Superior temporal gyrus (tissue), 1 donor: ENCODE measurements around the gene LILRB3.
"Not testable (repeated sequence)": the region's sequence is repeated elsewhere in the genome, so short reads cannot be mapped to it uniquely, and the experiment has no call there.

Source experiments
- DNase-seq: peaks from one replicate; pipeline ENCODE4 v3.0.0-alpha.2; 2016; ENCODE audit errors: extremely low spot score

LILRB3 gene

GRCh38 chr19:54242646-54243045 lies 19.8 kb upstream of the LILRB3 start, which contains the start of gene LILRA6:
TSS of gene LILRA6 (minus strand) at chr19:54242790.
- not testable (repeated sequence) for DNase-seq

- DNase-seq: not testable (repeated sequence)
Observed at GRCh38 chr19:54242234-54242633, 19.4 kb upstream of the LILRB3 start.

GRCh38 chr19:54240372-54241336 lies 17.8 kb upstream of the LILRB3 start:
- not testable (repeated sequence) for DNase-seq

GRCh38 chr19:54239491-54240371 lies 16.9 kb upstream of the LILRB3 start:
- not testable (repeated sequence) for DNase-seq

GRCh38 chr19:54233941-54234340 lies 11.1 kb upstream of the LILRB3 start:
- no peak for DNase-seq

- DNase-seq: peak; percentile 92
Observed at GRCh38 chr19:54231077-54231931, 8.5 kb upstream of the LILRB3 start.

GRCh38 chr19:54230031-54230430 lies 7.2 kb upstream of the LILRB3 start:
- DNase-seq: no peak

- no peak for DNase-seq
Observed at GRCh38 chr19:54229146-54229545, 6.3 kb upstream of the LILRB3 start.

- not testable (repeated sequence) for DNase-seq
Observed at GRCh38 chr19:54224619-54225018, 1.8 kb upstream of the LILRB3 start.

GRCh38 chr19:54223937-54224281 lies 1.1 kb upstream of the LILRB3 start:
- not testable (repeated sequence) for DNase-seq

GRCh38 chr19:54223277-54223936 lies 600 bp upstream of the LILRB3 start:
- not testable (repeated sequence) for DNase-seq

- not testable (repeated sequence) for DNase-seq
Observed at GRCh38 chr19:54221947-54222346, 860 bp downstream of the LILRB3 start.

GRCh38 chr19:54219702-54220101 lies 3.1 kb downstream of the LILRB3 start:
- DNase-seq: not testable (repeated sequence)

GRCh38 chr19:54218960-54219661 lies 3.7 kb downstream of the LILRB3 start:
- no peak for DNase-seq

- no peak for DNase-seq
Observed at GRCh38 chr19:54218259-54218658, 4.5 kb downstream of the LILRB3 start.

- not testable (repeated sequence) for DNase-seq
Observed at GRCh38 chr19:54217517-54218247, 5.1 kb downstream of the LILRB3 start.

GRCh38 chr19:54216869-54217268 lies 5.9 kb downstream of the LILRB3 start:
- no peak for DNase-seq

GRCh38 chr19:54214734-54215133 lies 8.1 kb downstream of the LILRB3 start:
- DNase-seq: not testable (repeated sequence)

- not testable (repeated sequence) for DNase-seq
Observed at GRCh38 chr19:54214217-54214616, 8.6 kb downstream of the LILRB3 start.
